ENCODE data around the gene RNF114.

RNF114 gene

GRCh38 chr20:49925901-49926454, 10.2 kb upstream of the RNF114 start:
- no peaks in the 10 kb centered on the region for H3K9me3 Mint-ChIP-seq
- H3K27ac Mint-ChIP-seq = no peak overlapping the region
- H3K4me3 Mint-ChIP-seq = no peak overlapping the region
- peaks cover 9 to 11% of the 10 kb centered on the region in 2 donors for H3K27me3 Mint-ChIP-seq
- ATAC-seq (replicated peaks) (no peak), DNase-seq (no peak)
- H3K4me1 Mint-ChIP-seq (ENCODE audit: low read depth in 2 of 2) = no peaks in the 10 kb centered on the region
- H3K36me3 Mint-ChIP-seq (ENCODE audit: insufficient read depth) = no peaks in the 10 kb centered on the region

GRCh38 chr20:49928411-49929141, 7.6 kb upstream of the RNF114 start:
- H3K9me3 Mint-ChIP-seq = no peaks in the 10 kb centered on the region
- H3K27ac Mint-ChIP-seq = no peak overlapping the region
- DNase-seq = peak; percentile 75 to 81 (median 77)
- peak; percentile 98 for ATAC-seq (replicated peaks)
- no peak overlapping the region for H3K4me3 Mint-ChIP-seq
- no peaks in the 10 kb centered on the region for H3K36me3 Mint-ChIP-seq (ENCODE audit: insufficient read depth)
- H3K4me1 Mint-ChIP-seq (ENCODE audit: low read depth in 2 of 2) = no peaks in the 10 kb centered on the region
- peaks cover 2 to 4% of the 10 kb centered on the region in 2 donors for H3K27me3 Mint-ChIP-seq

GRCh38 chr20:49929142-49929494, 7.1 kb upstream of the RNF114 start:
- Mint-ChIP-seq H3K4me1 (ENCODE audit: low read depth in 2 of 2) (peaks cover 0 to 3% of the 10 kb centered on the region in 2 donors), H3K27me3 (no peaks in the 10 kb centered on the region), H3K27ac (no peak overlapping the region), H3K9me3 (no peaks in the 10 kb centered on the region), H3K36me3 (ENCODE audit: insufficient read depth) (peaks cover 2% of the 10 kb centered on the region), H3K4me3 (no peak overlapping the region)
- DNase-seq (no peak), ATAC-seq (replicated peaks) (no peak)

GRCh38 chr20:49935746-49936152, 448 bp upstream of the RNF114 start:
- Mint-ChIP-seq H3K4me3 (peak overlapping the region; percentile 94 to 97), H3K9me3 (no peaks in the 10 kb centered on the region), H3K27me3 (no peaks in the 10 kb centered on the region), H3K36me3 (ENCODE audit: insufficient read depth) (peaks cover 31% of the 10 kb centered on the region), H3K4me1 (ENCODE audit: low read depth in 2 of 2) (peaks cover 27 to 46% of the 10 kb centered on the region in 2 donors), H3K27ac (peak overlapping the region; percentile 95 to 96)
- no peak for DNase-seq
- ATAC-seq (replicated peaks) = peak; percentile 1

GRCh38 chr20:49937027-49937929, 1.1 kb downstream of the RNF114 start:
- peaks cover 37 to 55% of the 10 kb centered on the region in 2 donors for H3K4me1 Mint-ChIP-seq (ENCODE audit: low read depth in 2 of 2)
- no peaks in the 10 kb centered on the region for H3K27me3 Mint-ChIP-seq
- H3K9me3 Mint-ChIP-seq = no peaks in the 10 kb centered on the region
- H3K27ac Mint-ChIP-seq = peak overlapping the region; percentile 95 to 96
- DNase-seq = no peak
- peak; percentile 5 for ATAC-seq (replicated peaks)
- H3K4me3 Mint-ChIP-seq = peak overlapping the region; percentile 94 to 97
- H3K36me3 Mint-ChIP-seq (ENCODE audit: insufficient read depth) = peaks cover 47% of the 10 kb centered on the region

- H3K27me3 Mint-ChIP-seq = no peaks in the 10 kb centered on the region
- peaks cover 37 to 55% of the 10 kb centered on the region in 2 donors for H3K4me1 Mint-ChIP-seq (ENCODE audit: low read depth in 2 of 2)
- peak overlapping the region; percentile 81 to 84 for H3K27ac Mint-ChIP-seq
- peak overlapping the region; percentile 94 to 97 for H3K4me3 Mint-ChIP-seq
- no peak for ATAC-seq (replicated peaks)
- peaks cover 59% of the 10 kb centered on the region for H3K36me3 Mint-ChIP-seq (ENCODE audit: insufficient read depth)
- no peaks in the 10 kb centered on the region for H3K9me3 Mint-ChIP-seq
- no peak for DNase-seq
Observed at GRCh38 chr20:49938173-49939163, 2.3 kb downstream of the RNF114 start.

- H3K4me1 Mint-ChIP-seq (ENCODE audit: low read depth in 2 of 2) = peaks cover 42 to 51% of the 10 kb centered on the region in 2 donors
- H3K36me3 Mint-ChIP-seq (ENCODE audit: insufficient read depth) = peaks cover 76% of the 10 kb centered on the region
- H3K4me3 Mint-ChIP-seq = no peak overlapping the region
- DNase-seq (no peak), ATAC-seq (replicated peaks) (no peak)
- no peak overlapping the region for H3K27ac Mint-ChIP-seq
- no peaks in the 10 kb centered on the region for H3K9me3 Mint-ChIP-seq
- H3K27me3 Mint-ChIP-seq = no peaks in the 10 kb centered on the region
Observed at GRCh38 chr20:49941456-49941855, 5.3 kb downstream of the RNF114 start.

GRCh38 chr20:49942303-49942702, 6.1 kb downstream of the RNF114 start:
- peaks cover 35 to 47% of the 10 kb centered on the region in 2 donors for H3K4me1 Mint-ChIP-seq (ENCODE audit: low read depth in 2 of 2)
- H3K27ac Mint-ChIP-seq = no peak overlapping the region
- peaks cover 78% of the 10 kb centered on the region for H3K36me3 Mint-ChIP-seq (ENCODE audit: insufficient read depth)
- H3K27me3 Mint-ChIP-seq = no peaks in the 10 kb centered on the region
- ATAC-seq (replicated peaks) (no peak), DNase-seq (no peak)
- no peaks in the 10 kb centered on the region for H3K9me3 Mint-ChIP-seq
- H3K4me3 Mint-ChIP-seq = no peak overlapping the region

GRCh38 chr20:49942942-49943341, 6.7 kb downstream of the RNF114 start:
- no peak overlapping the region for H3K27ac Mint-ChIP-seq
- no peak for DNase-seq
- peaks cover 30 to 41% of the 10 kb centered on the region in 2 donors for H3K4me1 Mint-ChIP-seq (ENCODE audit: low read depth in 2 of 2)
- no peak overlapping the region for H3K4me3 Mint-ChIP-seq
- H3K36me3 Mint-ChIP-seq (ENCODE audit: insufficient read depth) = peaks cover 84% of the 10 kb centered on the region
- H3K9me3 Mint-ChIP-seq = no peaks in the 10 kb centered on the region
- H3K27me3 Mint-ChIP-seq = no peaks in the 10 kb centered on the region
- no peak for ATAC-seq (replicated peaks)

- Mint-ChIP-seq H3K4me3 (no peak overlapping the region), H3K36me3 (ENCODE audit: insufficient read depth) (peaks cover 98% of the 10 kb centered on the region), H3K9me3 (no peaks in the 10 kb centered on the region), H3K27me3 (no peaks in the 10 kb centered on the region), H3K4me1 (ENCODE audit: low read depth in 2 of 2) (peaks cover 20 to 24% of the 10 kb centered on the region in 2 donors), H3K27ac (no peak overlapping the region)
- ATAC-seq (replicated peaks) (no peak), DNase-seq (no peak)
Observed at GRCh38 chr20:49945306-49945700, 9.1 kb downstream of the RNF114 start.

- no peak for DNase-seq
- peaks cover 18 to 21% of the 10 kb centered on the region in 2 donors for H3K4me1 Mint-ChIP-seq (ENCODE audit: low read depth in 2 of 2)
- no peaks in the 10 kb centered on the region for H3K9me3 Mint-ChIP-seq
- H3K27ac Mint-ChIP-seq = no peak overlapping the region
- H3K4me3 Mint-ChIP-seq = no peak overlapping the region
- H3K36me3 Mint-ChIP-seq (ENCODE audit: insufficient read depth) = peaks cover 98% of the 10 kb centered on the region
- no peaks in the 10 kb centered on the region for H3K27me3 Mint-ChIP-seq
- no peak for ATAC-seq (replicated peaks)
Observed at GRCh38 chr20:49945701-49946477, 9.7 kb downstream of the RNF114 start.

GRCh38 chr20:49948178-49948577, 12.0 kb downstream of the RNF114 start:
- DNase-seq (no peak), ATAC-seq (replicated peaks) (no peak)
- Mint-ChIP-seq H3K9me3 (no peaks in the 10 kb centered on the region), H3K27ac (peak overlapping the region in 1 of 2 donors; percentile 6), H3K27me3 (no peaks in the 10 kb centered on the region), H3K4me3 (no peak overlapping the region), H3K4me1 (ENCODE audit: low read depth in 2 of 2) (peaks cover 10 to 13% of the 10 kb centered on the region in 2 donors), H3K36me3 (ENCODE audit: insufficient read depth) (peaks cover 97% of the 10 kb centered on the region)

Measured in effector memory CD8-positive, alpha-beta T cell (primary cell).